HFF-Myc (cell line): Measurements from ENCODE around the gene SLC37A1.

Experiments
- DNase-seq: peaks from one replicate; pipeline ENCODE4 v3.0.0-alpha.2; 2011; ENCODE audit warnings: low read depth; ENCODE audit errors: extremely low read depth
- H3K4me3 ChIP-seq: replicated peaks from 2 replicates; pipeline ENCODE4 v1.5.1; 2011; ENCODE audit warnings: low read depth, mild to moderate bottlenecking, control low read depth, low read length
- TF ChIP-seq, protein P1 (sequence below): IDR thresholded peaks from 2 replicates; pipeline ENCODE4 v1.5.1; 2012; ENCODE audit warnings: mild to moderate bottlenecking, low read depth, low read length, control low read depth; ENCODE audit errors: missing control alignments

The SLC37A1 gene

DNA sequence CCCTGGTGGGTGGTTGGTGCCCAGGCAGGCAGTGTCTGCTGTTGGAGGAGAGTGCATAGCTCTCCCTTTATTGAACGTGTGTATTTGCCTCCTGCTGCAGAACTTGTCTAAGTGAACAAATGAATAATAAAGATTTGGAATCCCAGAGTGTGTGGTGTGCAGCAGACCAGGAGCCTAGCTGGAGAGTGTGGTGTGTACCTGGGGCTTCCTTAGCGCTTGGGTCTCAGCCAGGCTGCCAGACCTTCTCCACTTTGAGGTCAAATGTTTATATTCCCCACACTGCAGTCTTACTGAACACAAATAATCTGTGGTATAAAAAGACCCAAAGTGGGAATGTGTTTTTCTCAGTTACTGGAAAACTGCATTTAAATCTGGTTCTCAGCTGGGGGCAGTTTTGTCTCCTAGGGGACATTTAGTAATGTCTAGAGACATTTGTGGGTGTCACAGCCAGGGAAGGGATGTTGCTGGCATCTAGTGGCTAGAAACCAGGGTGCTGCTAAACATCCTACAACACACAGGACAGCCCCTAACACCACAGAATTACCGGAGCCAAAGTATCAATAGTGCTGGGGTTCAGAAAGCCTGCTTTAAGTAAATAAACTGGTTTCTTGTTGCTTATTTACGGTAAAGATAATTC, 23.6 kb downstream of the SLC37A1 start:
- TF ChIP-seq, protein P1, sequence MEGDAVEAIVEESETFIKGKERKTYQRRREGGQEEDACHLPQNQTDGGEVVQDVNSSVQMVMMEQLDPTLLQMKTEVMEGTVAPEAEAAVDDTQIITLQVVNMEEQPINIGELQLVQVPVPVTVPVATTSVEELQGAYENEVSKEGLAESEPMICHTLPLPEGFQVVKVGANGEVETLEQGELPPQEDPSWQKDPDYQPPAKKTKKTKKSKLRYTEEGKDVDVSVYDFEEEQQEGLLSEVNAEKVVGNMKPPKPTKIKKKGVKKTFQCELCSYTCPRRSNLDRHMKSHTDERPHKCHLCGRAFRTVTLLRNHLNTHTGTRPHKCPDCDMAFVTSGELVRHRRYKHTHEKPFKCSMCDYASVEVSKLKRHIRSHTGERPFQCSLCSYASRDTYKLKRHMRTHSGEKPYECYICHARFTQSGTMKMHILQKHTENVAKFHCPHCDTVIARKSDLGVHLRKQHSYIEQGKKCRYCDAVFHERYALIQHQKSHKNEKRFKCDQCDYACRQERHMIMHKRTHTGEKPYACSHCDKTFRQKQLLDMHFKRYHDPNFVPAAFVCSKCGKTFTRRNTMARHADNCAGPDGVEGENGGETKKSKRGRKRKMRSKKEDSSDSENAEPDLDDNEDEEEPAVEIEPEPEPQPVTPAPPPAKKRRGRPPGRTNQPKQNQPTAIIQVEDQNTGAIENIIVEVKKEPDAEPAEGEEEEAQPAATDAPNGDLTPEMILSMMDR = peak; percentile 28
- DNase-seq = no peak
- H3K4me3 ChIP-seq = no peak overlapping the region

DNA sequence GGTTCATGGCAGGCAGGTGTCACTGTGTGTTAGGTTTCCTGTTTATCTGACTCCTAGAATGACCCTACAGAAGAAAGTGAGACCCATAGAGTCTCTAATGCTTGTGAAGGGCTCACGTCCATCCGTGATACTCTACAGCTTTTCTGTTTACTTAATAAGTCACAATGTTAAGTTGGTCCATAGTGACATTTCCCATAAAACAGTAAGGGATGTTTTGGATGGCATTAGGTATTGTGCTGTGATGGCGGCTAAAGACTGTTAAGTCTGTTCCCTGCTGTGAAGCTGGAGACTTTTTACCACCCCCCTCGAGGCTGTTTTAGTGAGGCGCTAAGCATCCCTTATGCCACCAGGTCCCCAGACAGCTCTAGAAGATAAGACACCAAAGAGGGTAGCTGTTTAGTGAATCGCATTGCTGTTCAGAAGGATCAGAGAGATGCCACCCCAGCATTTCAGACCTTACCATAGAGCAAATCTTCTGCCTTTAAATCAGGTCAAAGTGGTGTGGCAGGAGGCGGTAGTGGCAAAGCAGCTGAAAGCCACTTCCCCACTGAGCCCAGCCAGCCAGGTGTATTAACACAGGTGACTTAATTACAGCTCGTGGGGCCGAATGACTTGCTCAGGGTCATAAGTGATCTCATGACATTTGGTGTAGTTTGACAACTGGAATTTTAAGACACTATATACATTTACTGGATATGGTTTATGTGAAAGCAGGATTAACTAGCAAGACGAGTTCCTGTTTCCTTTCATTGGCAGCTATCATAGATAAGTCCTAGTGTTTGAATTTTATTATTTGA, 25.0 kb downstream of the SLC37A1 start:
- no peak for DNase-seq
- H3K4me3 ChIP-seq = no peak overlapping the region
- TF ChIP-seq, protein P1 = no peak

DNA sequence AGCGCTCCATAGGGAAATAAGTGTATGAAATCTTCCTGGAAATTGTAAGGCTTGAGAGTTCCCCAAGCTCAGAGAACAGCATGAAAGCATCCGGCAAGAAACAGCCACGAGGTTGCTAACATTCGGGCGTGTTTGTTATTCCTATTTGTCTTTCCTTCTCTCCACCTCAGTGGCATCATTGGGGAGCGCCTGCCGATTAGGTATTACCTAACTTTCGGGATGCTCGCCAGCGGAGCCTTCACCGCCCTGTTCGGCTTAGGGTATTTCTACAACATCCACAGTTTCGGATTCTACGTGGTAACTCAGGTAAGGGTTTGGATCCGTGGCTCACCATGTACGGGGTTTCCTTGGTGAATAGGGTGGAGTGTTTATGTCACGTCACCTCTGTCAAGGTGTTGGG, 25.7 kb downstream of the SLC37A1 start:
- TF ChIP-seq, protein P1 = no peak
- H3K4me3 ChIP-seq = no peak overlapping the region

DNA sequence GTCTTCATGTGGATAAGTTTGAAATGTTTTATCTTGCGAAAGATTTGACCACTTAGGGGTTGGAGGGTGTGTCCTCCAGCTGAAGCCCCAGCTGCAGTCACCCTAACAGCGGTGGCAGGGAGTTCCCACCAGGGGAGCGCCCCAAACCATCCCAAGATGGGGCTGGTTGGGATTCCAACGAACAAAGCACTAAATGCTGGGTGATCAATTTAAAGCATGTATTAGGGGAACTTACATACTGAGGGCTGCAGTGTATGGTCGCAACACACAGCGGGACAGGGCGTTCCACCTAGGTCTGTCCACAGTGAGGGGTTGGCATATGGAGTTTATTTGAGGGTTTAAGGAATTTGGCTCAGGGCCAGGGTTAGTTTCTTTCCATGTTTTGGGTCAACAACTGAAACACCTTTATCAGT, 26.3 kb downstream of the SLC37A1 start:
- DNase-seq = no peak
- TF ChIP-seq, protein P1 = no peak
- H3K4me3 ChIP-seq = no peak overlapping the region

More for the DNA sequence above, 25.7 kb downstream of the SLC37A1 start:
- DNase-seq = no peak

- H3K4me3 ChIP-seq = no peak overlapping the region
- no peak for DNase-seq
- TF ChIP-seq, protein P1 = no peak
These were observed 26.7 kb downstream of the SLC37A1 start for GRCh38 chr21:42540396-42540795.

GRCh38 chr21:42541174-42541573, 27.5 kb downstream of the SLC37A1 start:
- no peak for DNase-seq
- no peak overlapping the region for H3K4me3 ChIP-seq
- TF ChIP-seq, protein P1 = no peak
